DOHH2 (cell line): ENCODE results near the gene DOK6.

ENCODE experiments used
- EZH2phosphoT487 ChIP-seq: fragments of 200-600 bp; sonication (generic); IDR thresholded peaks from 2 replicates; pipeline ENCODE4 v1.6.1; 2017; ENCODE audit warnings: borderline replicate concordance, mild to moderate bottlenecking, antibody characterized with exemption, low read length, moderate library complexity, mixed read lengths
- TF ChIP-seq, protein P1 (sequence below): fragments of 200-600 bp; sonication (generic); IDR thresholded peaks from one replicate; pipeline ENCODE4 v1.5.1; 2014; ENCODE audit warnings: antibody characterized with exemption, mild to moderate bottlenecking, low read depth, low read length; ENCODE audit not compliant: poor library complexity, severe bottlenecking

DNA sequence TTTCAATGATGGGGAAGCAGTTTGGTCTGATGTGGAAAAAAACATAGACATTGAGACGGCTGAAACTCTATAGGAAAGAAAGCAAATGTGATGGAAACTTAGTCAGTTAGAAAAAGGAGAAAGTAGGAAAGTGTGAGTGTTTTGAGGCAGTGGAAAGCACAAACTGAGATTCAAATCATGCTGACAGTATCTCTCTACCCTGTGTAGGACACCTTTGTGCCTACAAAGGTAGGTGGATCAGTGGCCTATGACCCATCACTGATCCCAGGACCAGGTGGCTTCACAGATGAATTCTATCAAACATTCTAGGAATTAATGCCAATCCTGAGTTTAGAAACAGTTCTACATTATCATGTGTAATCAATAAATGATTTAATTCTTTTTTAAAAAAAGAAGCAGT lies 489.9 kb downstream of the DOK6 start:
- TF ChIP-seq EZH2phosphoT487 = no peak
- TF ChIP-seq, protein P1, sequence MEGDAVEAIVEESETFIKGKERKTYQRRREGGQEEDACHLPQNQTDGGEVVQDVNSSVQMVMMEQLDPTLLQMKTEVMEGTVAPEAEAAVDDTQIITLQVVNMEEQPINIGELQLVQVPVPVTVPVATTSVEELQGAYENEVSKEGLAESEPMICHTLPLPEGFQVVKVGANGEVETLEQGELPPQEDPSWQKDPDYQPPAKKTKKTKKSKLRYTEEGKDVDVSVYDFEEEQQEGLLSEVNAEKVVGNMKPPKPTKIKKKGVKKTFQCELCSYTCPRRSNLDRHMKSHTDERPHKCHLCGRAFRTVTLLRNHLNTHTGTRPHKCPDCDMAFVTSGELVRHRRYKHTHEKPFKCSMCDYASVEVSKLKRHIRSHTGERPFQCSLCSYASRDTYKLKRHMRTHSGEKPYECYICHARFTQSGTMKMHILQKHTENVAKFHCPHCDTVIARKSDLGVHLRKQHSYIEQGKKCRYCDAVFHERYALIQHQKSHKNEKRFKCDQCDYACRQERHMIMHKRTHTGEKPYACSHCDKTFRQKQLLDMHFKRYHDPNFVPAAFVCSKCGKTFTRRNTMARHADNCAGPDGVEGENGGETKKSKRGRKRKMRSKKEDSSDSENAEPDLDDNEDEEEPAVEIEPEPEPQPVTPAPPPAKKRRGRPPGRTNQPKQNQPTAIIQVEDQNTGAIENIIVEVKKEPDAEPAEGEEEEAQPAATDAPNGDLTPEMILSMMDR = no peak
